PFSK-1 (cell line): Measurements from ENCODE around the gene WIPI1.

ENCODE experiments used
- FOXP2 ChIP-seq: optimal IDR thresholded peaks from 2 replicates; pipeline ENCODE3; 2011; ENCODE audit warnings: borderline replicate concordance, control low read depth, inconsistent platforms; ENCODE audit not compliant: insufficient read depth; ENCODE audit errors: extremely low read length, extremely low read depth
- POLR2AphosphoS5 ChIP-seq: IDR thresholded peaks from 2 replicates; pipeline ENCODE4 v1.6.1; 2012; ENCODE audit warnings: low read depth, mild to moderate bottlenecking, control low read depth, low read length, moderate library complexity
- SIN3A ChIP-seq: IDR thresholded peaks from 2 replicates; pipeline ENCODE4 v1.6.1; 2012; ENCODE audit warnings: mild to moderate bottlenecking, low read length, moderate library complexity, borderline replicate concordance; ENCODE audit not compliant: insufficient read depth
- TAF1 ChIP-seq: IDR thresholded peaks from 2 replicates; pipeline ENCODE4 v1.6.1; 2012; ENCODE audit warnings: low read length, control low read depth, borderline replicate concordance; ENCODE audit not compliant: insufficient read depth
- TF ChIP-seq, protein P1 (sequence below), 2 experiments: IDR thresholded peaks; 2 replicates each; pipeline versions ENCODE4 v1.6.1 to v1.8.0; 2011 to 2012; ENCODE audit warnings: low read depth in 2 of 2, low read length in 2 of 2, control low read depth in 1 of 2, inconsistent platforms in 1 of 2, mild to moderate bottlenecking in 1 of 2, moderate library complexity in 1 of 2; ENCODE audit not compliant: insufficient read depth in 1 of 2

The WIPI1 gene

DNA sequence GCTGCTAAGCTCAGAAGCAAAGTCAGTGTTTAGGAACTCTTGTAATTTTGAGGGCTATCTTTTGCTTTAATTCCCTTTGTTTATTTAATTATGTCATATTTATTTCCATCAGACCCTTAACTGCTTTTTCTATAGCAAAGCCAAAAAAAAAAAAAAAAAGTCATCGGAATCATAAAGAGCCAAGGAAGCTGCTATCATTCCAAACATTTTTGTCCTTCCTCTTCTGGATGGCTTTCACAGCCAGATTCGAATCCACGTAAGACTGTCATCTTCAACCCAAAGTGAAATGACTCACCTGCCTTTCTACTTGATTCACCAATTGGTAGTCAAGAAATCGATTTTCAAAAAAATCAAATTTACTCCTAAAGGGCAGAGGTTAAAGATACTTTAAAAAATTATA lies 38.4 kb downstream of the WIPI1 start:
- TF ChIP-seq, protein P1, sequence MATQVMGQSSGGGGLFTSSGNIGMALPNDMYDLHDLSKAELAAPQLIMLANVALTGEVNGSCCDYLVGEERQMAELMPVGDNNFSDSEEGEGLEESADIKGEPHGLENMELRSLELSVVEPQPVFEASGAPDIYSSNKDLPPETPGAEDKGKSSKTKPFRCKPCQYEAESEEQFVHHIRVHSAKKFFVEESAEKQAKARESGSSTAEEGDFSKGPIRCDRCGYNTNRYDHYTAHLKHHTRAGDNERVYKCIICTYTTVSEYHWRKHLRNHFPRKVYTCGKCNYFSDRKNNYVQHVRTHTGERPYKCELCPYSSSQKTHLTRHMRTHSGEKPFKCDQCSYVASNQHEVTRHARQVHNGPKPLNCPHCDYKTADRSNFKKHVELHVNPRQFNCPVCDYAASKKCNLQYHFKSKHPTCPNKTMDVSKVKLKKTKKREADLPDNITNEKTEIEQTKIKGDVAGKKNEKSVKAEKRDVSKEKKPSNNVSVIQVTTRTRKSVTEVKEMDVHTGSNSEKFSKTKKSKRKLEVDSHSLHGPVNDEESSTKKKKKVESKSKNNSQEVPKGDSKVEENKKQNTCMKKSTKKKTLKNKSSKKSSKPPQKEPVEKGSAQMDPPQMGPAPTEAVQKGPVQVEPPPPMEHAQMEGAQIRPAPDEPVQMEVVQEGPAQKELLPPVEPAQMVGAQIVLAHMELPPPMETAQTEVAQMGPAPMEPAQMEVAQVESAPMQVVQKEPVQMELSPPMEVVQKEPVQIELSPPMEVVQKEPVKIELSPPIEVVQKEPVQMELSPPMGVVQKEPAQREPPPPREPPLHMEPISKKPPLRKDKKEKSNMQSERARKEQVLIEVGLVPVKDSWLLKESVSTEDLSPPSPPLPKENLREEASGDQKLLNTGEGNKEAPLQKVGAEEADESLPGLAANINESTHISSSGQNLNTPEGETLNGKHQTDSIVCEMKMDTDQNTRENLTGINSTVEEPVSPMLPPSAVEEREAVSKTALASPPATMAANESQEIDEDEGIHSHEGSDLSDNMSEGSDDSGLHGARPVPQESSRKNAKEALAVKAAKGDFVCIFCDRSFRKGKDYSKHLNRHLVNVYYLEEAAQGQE (IDR thresholded peaks at IDR 0.05; ENCODE audit: insufficient read depth in 1 of 2, low read depth in 2 of 2, low read length in 2 of 2): no peak
- TF ChIP-seq FOXP2 (no peak), TAF1 (no peak), SIN3A (no peak), POLR2AphosphoS5 (no peak)

DNA sequence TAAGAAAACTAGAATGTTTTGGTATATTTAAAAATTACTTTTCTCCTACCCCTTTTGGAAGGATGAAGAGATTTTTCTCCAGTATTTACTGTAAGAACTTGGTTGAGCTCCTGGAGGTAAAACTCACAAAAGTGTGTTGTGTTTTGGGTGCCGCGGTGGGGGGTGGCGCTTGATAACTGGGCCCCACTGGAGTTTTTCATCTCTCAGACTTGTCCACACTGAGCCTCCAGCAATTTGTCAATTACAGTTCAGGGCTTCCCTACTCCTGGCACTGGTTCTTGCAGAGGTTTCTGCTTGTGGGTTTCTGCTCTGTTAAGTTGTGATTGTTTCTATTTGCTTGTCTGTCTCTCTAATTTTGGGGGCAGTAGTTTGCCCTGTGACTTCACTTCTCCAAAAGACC lies 40.0 kb downstream of the WIPI1 start:
- TF ChIP-seq TAF1: no peak
- no peak for TF ChIP-seq FOXP2
- TF ChIP-seq, protein P1 (IDR thresholded peaks at IDR 0.05; ENCODE audit: insufficient read depth in 1 of 2, low read depth in 2 of 2, low read length in 2 of 2): no peak
- TF ChIP-seq POLR2AphosphoS5: no peak
- no peak for TF ChIP-seq SIN3A

DNA sequence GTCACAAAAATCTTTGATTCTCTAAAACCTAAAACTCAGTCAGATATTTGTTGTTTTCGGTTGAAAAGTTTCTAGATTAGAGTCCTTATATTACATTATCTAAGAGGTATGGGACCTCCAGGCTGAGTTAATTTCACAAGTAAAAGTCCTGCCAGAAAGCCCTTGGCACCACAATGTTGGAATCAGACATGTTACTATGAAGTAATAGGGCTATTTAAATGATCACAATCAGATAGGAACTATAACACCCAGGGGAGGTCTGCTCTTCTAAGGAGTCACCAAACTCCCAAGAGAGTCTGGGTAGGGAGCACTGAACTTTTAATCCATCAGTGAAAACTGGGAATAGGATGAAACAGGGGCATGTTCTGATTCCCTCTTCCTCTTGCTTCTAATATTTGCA lies 54.2 kb downstream of the WIPI1 start:
- TF ChIP-seq, protein P1 (IDR thresholded peaks at IDR 0.05; ENCODE audit: insufficient read depth in 1 of 2, low read depth in 2 of 2, low read length in 2 of 2): no peak
- TF ChIP-seq SIN3A (no peak), POLR2AphosphoS5 (no peak), FOXP2 (no peak), TAF1 (no peak)

DNA sequence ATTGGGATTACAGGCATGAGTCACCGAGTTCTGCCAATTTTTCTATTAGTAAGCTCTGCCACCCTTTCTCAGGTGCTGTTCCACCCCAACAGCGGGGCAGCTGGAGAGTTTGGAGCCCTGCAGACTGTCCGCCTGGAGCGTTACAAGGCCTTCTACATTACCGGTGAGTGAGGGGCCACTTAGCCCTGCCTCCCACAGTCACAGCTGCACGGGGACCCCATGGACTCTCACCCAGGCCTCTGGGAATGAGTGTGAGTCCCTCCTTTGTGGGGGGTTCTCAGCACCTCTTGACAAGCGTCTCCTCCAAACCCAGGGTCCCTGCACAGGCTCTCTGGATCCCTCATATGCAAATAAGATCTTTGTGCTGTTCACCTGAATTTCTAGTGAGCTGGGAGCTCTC lies 56.0 kb downstream of the WIPI1 start:
- TF ChIP-seq SIN3A (no peak), TAF1 (no peak), FOXP2 (no peak), POLR2AphosphoS5 (no peak)
- TF ChIP-seq, protein P1 (IDR thresholded peaks at IDR 0.05; ENCODE audit: insufficient read depth in 1 of 2, low read depth in 2 of 2, low read length in 2 of 2): no peak

DNA sequence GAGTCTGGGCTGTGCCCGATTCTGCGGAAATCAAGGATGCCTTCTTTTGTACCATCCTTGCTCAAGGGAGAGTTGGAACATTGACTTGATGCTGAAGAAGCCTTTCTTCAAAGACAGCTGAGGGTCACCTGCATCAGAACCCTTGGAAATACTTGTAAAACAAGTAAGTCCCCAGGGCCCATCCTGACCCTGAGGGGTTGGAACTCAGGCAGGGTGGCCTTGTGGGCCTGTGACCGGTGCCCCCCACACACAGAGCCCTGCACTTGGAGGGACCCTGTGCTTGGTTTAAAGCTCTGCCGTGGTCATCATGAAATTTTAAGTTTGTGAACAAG lies 56.9 kb downstream of the WIPI1 start:
- TF ChIP-seq SIN3A (no peak), TAF1 (no peak), FOXP2 (no peak), POLR2AphosphoS5 (no peak)
- TF ChIP-seq, protein P1 (IDR thresholded peaks at IDR 0.05; ENCODE audit: insufficient read depth in 1 of 2, low read depth in 2 of 2, low read length in 2 of 2): no peak
